Hematopoietic multipotent progenitor cell treated with erythropoietin and hydrocortisone succinate and interleukin-3 and kit ligand, for 6 days (in vitro differentiated cells): ENCODE measurements around the gene PIK3IP1.
"Not testable (repeated sequence)": the region's sequence is repeated elsewhere in the genome, so short reads cannot be mapped to it uniquely, and the experiment has no call there.

ENCODE experiments used
- DNase-seq: peaks from one replicate; pipeline ENCODE4 v3.0.0-alpha.2; 2015

Gene PIK3IP1

GRCh38 chr22:31292236-31292989 lies at the start of gene PIK3IP1:
Gene PIK3IP1 (minus strand): TSS chr22:31292488. CDS start chr22:31292344, 144 bp downstream.
- DNase-seq, result peak; percentile 94

- no peak for DNase-seq
These were observed 49.2 kb upstream of the PIK3IP1 start for GRCh38 chr22:31341386-31342088.

GRCh38 chr22:31340765-31341247 lies 48.5 kb upstream of the PIK3IP1 start:
- peak; percentile 26 for DNase-seq

- no peak for DNase-seq
These were observed 48.1 kb upstream of the PIK3IP1 start for GRCh38 chr22:31340360-31340759.

- DNase-seq, result no peak
These were observed 47.0 kb upstream of the PIK3IP1 start for GRCh38 chr22:31339148-31339832.

- DNase-seq, result no peak
These were observed 44.9 kb upstream of the PIK3IP1 start for GRCh38 chr22:31337178-31337577.

GRCh38 chr22:31334329-31334728 lies 42.0 kb upstream of the PIK3IP1 start:
- DNase-seq, result no peak

GRCh38 chr22:31333641-31334040 lies 41.4 kb upstream of the PIK3IP1 start:
- DNase-seq, result no peak

- DNase-seq, result no peak
These were observed 40.6 kb upstream of the PIK3IP1 start for GRCh38 chr22:31332886-31333285.

- no peak for DNase-seq
These were observed 39.7 kb upstream of the PIK3IP1 start for GRCh38 chr22:31332010-31332409.

- no peak for DNase-seq
These were observed 37.3 kb upstream of the PIK3IP1 start for GRCh38 chr22:31329453-31330215.

GRCh38 chr22:31329029-31329428 lies 36.7 kb upstream of the PIK3IP1 start:
- no peak for DNase-seq

- no peak for DNase-seq
These were observed 36.3 kb upstream of the PIK3IP1 start for GRCh38 chr22:31328544-31328960.

- no peak for DNase-seq
These were observed 35.7 kb upstream of the PIK3IP1 start for GRCh38 chr22:31327806-31328543.

- DNase-seq, result no peak
These were observed 34.6 kb upstream of the PIK3IP1 start for GRCh38 chr22:31326877-31327276.

GRCh38 chr22:31323578-31324550 lies 31.6 kb upstream of the PIK3IP1 start:
- no peak for DNase-seq

GRCh38 chr22:31321421-31321820 lies 29.1 kb upstream of the PIK3IP1 start:
- no peak for DNase-seq

- DNase-seq, result not testable (repeated sequence)
These were observed 21.9 kb upstream of the PIK3IP1 start for GRCh38 chr22:31314220-31314619.

GRCh38 chr22:31313366-31314147 lies 21.3 kb upstream of the PIK3IP1 start:
- peak; percentile 71 for DNase-seq

GRCh38 chr22:31308181-31308580 lies 15.9 kb upstream of the PIK3IP1 start:
- DNase-seq, result no peak
